ENCODE results near the gene TIAL1. TPM values are rescaled to one million over a fixed set of nuclear protein-coding genes. Genes with fewer than 3 reads are reported as not detected.
A peak's percentile ranks its signal among the peaks of the same experiment; 100 is the strongest.

The TIAL1 gene
- total RNA-seq, 2 experiments from 2014 or later: 184 to 192 TPM

- H3K4me3 Mint-ChIP-seq: peak overlapping the region; percentile 84
- peaks cover 25% of the 10 kb centered on the region for H3K4me1 Mint-ChIP-seq (ENCODE audit: low read depth)
- CTCF ChIA-PET: interaction anchor here (0.7 to 4.2 kb wide), 13 partner anchors 9 to 345 kb away, joined by 3 to 30 read pairs (median 4); no protein-coding TSS in a partner anchor
- H3K27ac Mint-ChIP-seq: peak overlapping the region; percentile 88
- DNase-seq: peak; percentile 83
- intact Hi-C loops (cut with micrococcal nuclease): loop anchor here (1.0 to 5.0 kb wide), 12 partner anchors 27 to 462 kb away; partner anchors contain the start of genes BAG3, EIF3A, GRK5 and INPP5F
- H3K27me3 Mint-ChIP-seq (ENCODE audit: low read depth): no peaks in the 10 kb centered on the region
- peaks cover 12% of the 10 kb centered on the region for H3K36me3 Mint-ChIP-seq (ENCODE audit: low read depth)
- no peaks in the 10 kb centered on the region for H3K9me3 Mint-ChIP-seq
Observed at GRCh38 chr10:119542988-119543813, 53.6 kb downstream of the TIAL1 start.

- Mint-ChIP-seq H3K4me3 (peak within 1 kb of the TSS; percentile 88), H3K36me3 (ENCODE audit: low read depth) (peaks cover 12% of the 10 kb centered on the region), H3K27me3 (ENCODE audit: low read depth) (no peaks in the 10 kb centered on the region), H3K4me1 (ENCODE audit: low read depth) (peaks cover 33% of the 10 kb centered on the region), H3K9me3 (no peaks in the 10 kb centered on the region), H3K27ac (peak within 1 kb of the TSS; percentile 88)
- intact Hi-C loops (cut with micrococcal nuclease): loop anchor here (1.0 to 5.0 kb wide), 7 partner anchors 26 to 462 kb away; partner anchors contain the start of genes BAG3, EIF3A, INPP5F and MCMBP
- DNase-seq: peak; percentile 87
- CTCF ChIA-PET: interaction anchor here (1.0 to 4.2 kb wide), 11 partner anchors 9 to 344 kb away, joined by 3 to 30 read pairs (median 6); no protein-coding TSS in a partner anchor
Observed at GRCh38 chr10:119542357-119542987, 54.3 kb downstream of the TIAL1 start, which contains the start of gene RGS10. TSS of gene RGS10 (minus strand) at chr10:119542719. CDS start at chr10:119542638, 81 bp downstream.

- Mint-ChIP-seq H3K4me1 (ENCODE audit: low read depth) (peaks cover 40% of the 10 kb centered on the region), H3K9me3 (no peaks in the 10 kb centered on the region), H3K27me3 (ENCODE audit: low read depth) (no peaks in the 10 kb centered on the region), H3K36me3 (ENCODE audit: low read depth) (peaks cover 12% of the 10 kb centered on the region), H3K4me3 (peak overlapping the region; percentile 88), H3K27ac (peak overlapping the region; percentile 73)
- intact Hi-C loops (cut with micrococcal nuclease): loop anchor here (1.0 to 5.0 kb wide), 7 partner anchors 25 to 461 kb away; partner anchors contain the start of genes BAG3, EIF3A, INPP5F and MCMBP
- DNase-seq: peak; percentile 75
- CTCF ChIA-PET: interaction anchor here (0.6 to 4.2 kb wide), 10 partner anchors 11 to 343 kb away, joined by 4 to 30 read pairs (median 6); no protein-coding TSS in a partner anchor
Observed at GRCh38 chr10:119541459-119542356, 55.1 kb downstream of the TIAL1 start.

GRCh38 chr10:119541046-119541445 is 55.7 kb downstream of the TIAL1 start:
- intact Hi-C loops (cut with micrococcal nuclease): loop anchor here (5.0 kb wide), 1 partner anchor 186 kb away; the partner anchor contains the start of gene INPP5F
- no peaks in the 10 kb centered on the region for H3K9me3 Mint-ChIP-seq

GRCh38 chr10:119540038-119540437 is 56.7 kb downstream of the TIAL1 start:
- H3K9me3 Mint-ChIP-seq: no peaks in the 10 kb centered on the region
- intact Hi-C loops (cut with micrococcal nuclease): loop anchor here (5.0 kb wide), 1 partner anchor 187 kb away; the partner anchor contains the start of gene INPP5F
- no peaks in the 10 kb centered on the region for H3K27me3 Mint-ChIP-seq (ENCODE audit: low read depth)
- peak overlapping the region; percentile 88 for H3K4me3 Mint-ChIP-seq
- peaks cover 19% of the 10 kb centered on the region for H3K36me3 Mint-ChIP-seq (ENCODE audit: low read depth)
- DNase-seq: no peak
- H3K4me1 Mint-ChIP-seq (ENCODE audit: low read depth): peaks cover 57% of the 10 kb centered on the region
- peak overlapping the region; percentile 73 for H3K27ac Mint-ChIP-seq
- CTCF ChIA-PET: interaction anchor here (0.8 to 4.2 kb wide), 3 partner anchors 10 to 62 kb away, joined by 3 to 30 read pairs (median 4); no protein-coding TSS in a partner anchor

More at GRCh38 chr10:119541046-119541445, 55.7 kb downstream of the TIAL1 start:
- peaks cover 15% of the 10 kb centered on the region for H3K36me3 Mint-ChIP-seq (ENCODE audit: low read depth)
- DNase-seq: peak; percentile 49
- H3K4me1 Mint-ChIP-seq (ENCODE audit: low read depth): peaks cover 47% of the 10 kb centered on the region
- H3K27me3 Mint-ChIP-seq (ENCODE audit: low read depth): no peaks in the 10 kb centered on the region
- CTCF ChIA-PET: interaction anchor here (0.6 to 4.2 kb wide), 4 partner anchors 11 to 304 kb away, joined by 4 to 30 read pairs (median 4); no protein-coding TSS in a partner anchor
- H3K27ac Mint-ChIP-seq: peak overlapping the region; percentile 73
- H3K4me3 Mint-ChIP-seq: peak overlapping the region; percentile 88

GRCh38 chr10:119539359-119539825 is 57.4 kb downstream of the TIAL1 start:
- Mint-ChIP-seq H3K36me3 (ENCODE audit: low read depth) (peaks cover 24% of the 10 kb centered on the region), H3K4me3 (peak overlapping the region; percentile 81), H3K27ac (peak overlapping the region; percentile 95), H3K9me3 (no peaks in the 10 kb centered on the region), H3K27me3 (ENCODE audit: low read depth) (no peaks in the 10 kb centered on the region), H3K4me1 (ENCODE audit: low read depth) (peaks cover 62% of the 10 kb centered on the region)
- intact Hi-C loops (cut with micrococcal nuclease): no loop called here
- peak; percentile 41 for DNase-seq
- CTCF ChIA-PET: interaction anchor here (0.5 to 2.4 kb wide), 3 partner anchors 10 to 22 kb away, joined by 3 to 8 read pairs (median 8); no protein-coding TSS in a partner anchor

GRCh38 chr10:119538632-119539358 is 58.0 kb downstream of the TIAL1 start:
- H3K36me3 Mint-ChIP-seq (ENCODE audit: low read depth): peaks cover 24% of the 10 kb centered on the region
- H3K4me1 Mint-ChIP-seq (ENCODE audit: low read depth): peaks cover 64% of the 10 kb centered on the region
- peak overlapping the region; percentile 95 for H3K27ac Mint-ChIP-seq
- H3K4me3 Mint-ChIP-seq: peak overlapping the region; percentile 81
- no peaks in the 10 kb centered on the region for H3K27me3 Mint-ChIP-seq (ENCODE audit: low read depth)
- H3K9me3 Mint-ChIP-seq: no peaks in the 10 kb centered on the region
- intact Hi-C loops (cut with micrococcal nuclease): loop anchor here (1.0 kb wide), 2 partner anchors 22 to 330 kb away; no protein-coding TSS in a partner anchor
- CTCF ChIA-PET: interaction anchor here (0.9 to 2.4 kb wide), 4 partner anchors 9 to 34 kb away, joined by 5 to 8 read pairs (median 6); no protein-coding TSS in a partner anchor
- DNase-seq: peak; percentile 79

GRCh38 chr10:119537953-119538630 is 58.7 kb downstream of the TIAL1 start:
- Mint-ChIP-seq H3K9me3 (no peaks in the 10 kb centered on the region), H3K4me3 (peak overlapping the region; percentile 81), H3K27ac (peak overlapping the region; percentile 95), H3K27me3 (ENCODE audit: low read depth) (no peaks in the 10 kb centered on the region), H3K4me1 (ENCODE audit: low read depth) (peaks cover 66% of the 10 kb centered on the region), H3K36me3 (ENCODE audit: low read depth) (peaks cover 27% of the 10 kb centered on the region)
- DNase-seq: no peak
- CTCF ChIA-PET: interaction anchor here (0.9 to 2.4 kb wide), 4 partner anchors 8 to 33 kb away, joined by 5 to 8 read pairs (median 6); no protein-coding TSS in a partner anchor
- intact Hi-C loops (cut with micrococcal nuclease): loop anchor here (1.0 kb wide), 2 partner anchors 22 to 330 kb away; no protein-coding TSS in a partner anchor

GRCh38 chr10:119536508-119537025 is 60.2 kb downstream of the TIAL1 start:
- H3K27me3 Mint-ChIP-seq (ENCODE audit: low read depth): no peaks in the 10 kb centered on the region
- intact Hi-C loops (cut with micrococcal nuclease): no loop called here
- H3K27ac Mint-ChIP-seq: peak overlapping the region; percentile 95
- peaks cover 81% of the 10 kb centered on the region for H3K4me1 Mint-ChIP-seq (ENCODE audit: low read depth)
- H3K4me3 Mint-ChIP-seq: peak overlapping the region; percentile 81
- no peak for DNase-seq
- CTCF ChIA-PET: interaction anchor here (0.8 kb wide), 2 partner anchors 46 to 330 kb away, joined by 3 read pairs; no protein-coding TSS in a partner anchor
- peaks cover 31% of the 10 kb centered on the region for H3K36me3 Mint-ChIP-seq (ENCODE audit: low read depth)
- H3K9me3 Mint-ChIP-seq: no peaks in the 10 kb centered on the region

All from activated naive CD4-positive, alpha-beta T cell treated with anti-CD3 and anti-CD28 coated beads for 36 hours (primary cell).